ENCODE results near the gene FAT1. TPM values are rescaled to one million over a fixed set of nuclear protein-coding genes. Genes with fewer than 3 reads are reported as not detected.

Gene FAT1
- total and polyA plus RNA-seq, 7 donors: 12.6 to 146 (median 93.1) TPM

- TF ChIP-seq, protein P1, sequence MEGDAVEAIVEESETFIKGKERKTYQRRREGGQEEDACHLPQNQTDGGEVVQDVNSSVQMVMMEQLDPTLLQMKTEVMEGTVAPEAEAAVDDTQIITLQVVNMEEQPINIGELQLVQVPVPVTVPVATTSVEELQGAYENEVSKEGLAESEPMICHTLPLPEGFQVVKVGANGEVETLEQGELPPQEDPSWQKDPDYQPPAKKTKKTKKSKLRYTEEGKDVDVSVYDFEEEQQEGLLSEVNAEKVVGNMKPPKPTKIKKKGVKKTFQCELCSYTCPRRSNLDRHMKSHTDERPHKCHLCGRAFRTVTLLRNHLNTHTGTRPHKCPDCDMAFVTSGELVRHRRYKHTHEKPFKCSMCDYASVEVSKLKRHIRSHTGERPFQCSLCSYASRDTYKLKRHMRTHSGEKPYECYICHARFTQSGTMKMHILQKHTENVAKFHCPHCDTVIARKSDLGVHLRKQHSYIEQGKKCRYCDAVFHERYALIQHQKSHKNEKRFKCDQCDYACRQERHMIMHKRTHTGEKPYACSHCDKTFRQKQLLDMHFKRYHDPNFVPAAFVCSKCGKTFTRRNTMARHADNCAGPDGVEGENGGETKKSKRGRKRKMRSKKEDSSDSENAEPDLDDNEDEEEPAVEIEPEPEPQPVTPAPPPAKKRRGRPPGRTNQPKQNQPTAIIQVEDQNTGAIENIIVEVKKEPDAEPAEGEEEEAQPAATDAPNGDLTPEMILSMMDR (IDR thresholded peaks at IDR 0.05): no peak
- TF ChIP-seq POLR2A (IDR thresholded peaks at IDR 0.05) (no peak), EP300 (IDR thresholded peaks at IDR 0.05) (no peak), POLR2AphosphoS5 (IDR thresholded peaks at IDR 0.05) (no peak)
- 77 to 86% methylated on average over 8 of the region's 8 CpGs for WGBS, 2 donors
- intact Hi-C loops (cut with DNase I): no loop called here
- DNase-seq: no peak
- H3K9me3 ChIP-seq: no peaks in the 10 kb centered on the region
- peak overlapping the region; percentile 72 to 85 (median 75) for H3K27ac ChIP-seq
- no peak overlapping the region for H3K4me3 ChIP-seq
- H3K36me3 ChIP-seq: peaks cover 0 to 21% (median 11%) of the 10 kb centered on the region in 4 donors
- peaks cover 0 to 76% (median 64%) of the 10 kb centered on the region in 4 donors for H3K4me1 ChIP-seq
- H3K27me3 ChIP-seq: no peaks in the 10 kb centered on the region
Measured at GRCh38 chr4:186703510-186703909, 20.1 kb downstream of the FAT1 start.

DNA sequence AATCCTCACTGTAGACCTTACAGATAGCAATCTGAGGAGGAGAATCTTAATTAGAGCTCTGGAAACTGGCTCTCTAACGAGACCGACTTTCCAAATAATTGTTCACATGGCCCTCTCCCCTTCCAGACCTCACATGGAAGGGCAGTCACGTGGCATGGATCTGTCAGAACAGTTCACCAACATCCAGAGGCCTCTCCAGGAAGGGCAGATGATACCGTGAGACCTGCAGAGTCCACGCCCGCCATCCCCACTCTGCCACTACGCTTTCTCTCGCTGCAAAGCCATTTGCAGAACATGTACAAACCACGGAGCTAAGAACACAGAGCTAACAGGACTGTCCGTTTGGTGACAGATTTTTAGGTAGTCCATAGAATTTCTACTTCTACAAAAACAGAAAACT is 20.7 kb downstream of the FAT1 start:
- peaks cover 0 to 15% (median 8%) of the 10 kb centered on the region in 4 donors for H3K36me3 ChIP-seq
- no peak overlapping the region for H3K4me3 ChIP-seq
- H3K27ac ChIP-seq: peak overlapping the region; percentile 72 to 85 (median 75)
- DNase-seq: no peak
- no peaks in the 10 kb centered on the region for H3K9me3 ChIP-seq
- peaks cover 0 to 76% (median 64%) of the 10 kb centered on the region in 4 donors for H3K4me1 ChIP-seq
- no peaks in the 10 kb centered on the region for H3K27me3 ChIP-seq
- WGBS, 2 donors: 84 to 87% methylated on average over 10 of the region's 10 CpGs
- intact Hi-C loops (cut with DNase I): no loop called here
- TF ChIP-seq, protein P1 (IDR thresholded peaks at IDR 0.05): no peak
- TF ChIP-seq POLR2A (IDR thresholded peaks at IDR 0.05) (no peak), POLR2AphosphoS5 (IDR thresholded peaks at IDR 0.05) (peak in 1 of 4 donors; percentile 36), EP300 (IDR thresholded peaks at IDR 0.05) (no peak)

GRCh38 chr4:186702297-186702696 is 21.4 kb downstream of the FAT1 start:
- no peak for TF ChIP-seq POLR2AphosphoS5 (IDR thresholded peaks at IDR 0.05)
- Histone ChIP-seq H3K4me1 (peaks cover 0 to 76% (median 64%) of the 10 kb centered on the region in 4 donors), H3K4me3 (no peak overlapping the region), H3K27me3 (no peaks in the 10 kb centered on the region), H3K9me3 (no peaks in the 10 kb centered on the region), H3K36me3 (peaks cover 0 to 9% (median 3%) of the 10 kb centered on the region in 4 donors), H3K27ac (peak overlapping the region; percentile 72 to 85 (median 75))
- WGBS, 2 donors: 28 to 47% methylated on average over 4 of the region's 4 CpGs
- intact Hi-C loops (cut with DNase I): no loop called here
- DNase-seq: no peak

DNA sequence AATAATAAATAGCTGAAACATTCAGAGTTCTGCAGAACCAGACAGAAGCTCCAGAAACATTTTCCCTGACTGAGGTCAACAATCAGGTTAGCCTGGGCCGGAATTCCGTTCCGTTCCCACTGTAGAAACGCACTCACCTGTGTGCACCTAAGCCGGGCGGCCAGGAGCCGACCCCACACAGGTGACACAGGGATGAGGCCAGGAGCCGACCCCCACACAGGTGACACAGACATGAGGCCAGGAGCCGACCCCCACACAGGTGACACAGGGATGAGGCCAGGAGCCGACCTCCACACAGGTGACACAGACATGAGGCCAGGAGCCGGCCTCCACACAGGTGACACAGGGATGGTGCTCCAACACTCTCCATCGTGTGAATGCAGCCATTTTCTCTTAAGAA is 21.9 kb downstream of the FAT1 start:
- Histone ChIP-seq H3K36me3 (peaks cover 0 to 11% (median under 1%) of the 10 kb centered on the region in 4 donors), H3K9me3 (no peaks in the 10 kb centered on the region), H3K27me3 (no peaks in the 10 kb centered on the region), H3K4me1 (peaks cover 0 to 76% (median 64%) of the 10 kb centered on the region in 4 donors), H3K27ac (peak overlapping the region; percentile 72 to 85 (median 75)), H3K4me3 (peak overlapping the region in 3 of 4 donors; percentile 11 to 26 (median 17))
- no peak for DNase-seq
- intact Hi-C loops (cut with DNase I): no loop called here
- 45 to 82% methylated on average over 12 of the region's 12 CpGs for WGBS, 2 donors
- no peak for TF ChIP-seq POLR2AphosphoS5 (IDR thresholded peaks at IDR 0.05)
- TF ChIP-seq POLR2A (IDR thresholded peaks at IDR 0.05): no peak
- TF ChIP-seq, protein P1 (IDR thresholded peaks at IDR 0.05): no peak
- no peak for TF ChIP-seq EP300 (IDR thresholded peaks at IDR 0.05)

- no peak for TF ChIP-seq POLR2A (IDR thresholded peaks at IDR 0.05)
- TF ChIP-seq EP300 (IDR thresholded peaks at IDR 0.05): no peak
- TF ChIP-seq, protein P1 (IDR thresholded peaks at IDR 0.05): no peak
- TF ChIP-seq POLR2AphosphoS5 (IDR thresholded peaks at IDR 0.05): no peak
- intact Hi-C loops (cut with DNase I): no loop called here
- Histone ChIP-seq H3K4me3 (peak overlapping the region in 3 of 4 donors; percentile 11 to 26 (median 17)), H3K27me3 (no peaks in the 10 kb centered on the region), H3K27ac (peak overlapping the region; percentile 72 to 85 (median 75)), H3K36me3 (peaks cover 0 to 6% (median 0%) of the 10 kb centered on the region in 4 donors), H3K9me3 (no peaks in the 10 kb centered on the region), H3K4me1 (peaks cover 0 to 73% (median 63%) of the 10 kb centered on the region in 4 donors)
- WGBS, 2 donors: 6 to 35% methylated on average over 5 of the region's 5 CpGs
- no peak for DNase-seq
Measured at GRCh38 chr4:186701273-186701672, 22.4 kb downstream of the FAT1 start.

All from sigmoid colon (tissue), 7 donors.